ENCODE measurements around the gene NCAPD3. TPM values are rescaled to one million over a fixed set of nuclear protein-coding genes. Genes with fewer than 3 reads are reported as not detected.
A peak's percentile ranks its signal among the peaks of the same experiment; 100 is the strongest.

Gene NCAPD3
- total RNA-seq, 1 experiment from 2014 or later: 63.0 TPM

- no peaks in the 10 kb centered on the region for H3K9me3 Mint-ChIP-seq
- H3K27me3 Mint-ChIP-seq (ENCODE audit: low read depth): no peaks in the 10 kb centered on the region
- peaks cover 27% of the 10 kb centered on the region for H3K36me3 Mint-ChIP-seq
- no peak for ATAC-seq
- ChIA-PET POLR2A (no interaction called here), CTCF (interaction anchor here (2.0 to 6.2 kb wide), 2 partner anchors 11 to 12 kb away, joined by 5 to 57 read pairs; partner anchors contain the start of genes ACAD8, GLB1L3 and THYN1)
- H3K4me3 Mint-ChIP-seq: no peak overlapping the region
- no peak for DNase-seq (ENCODE audit: low spot score)
- no peak for TF ChIP-seq NR2C2 (CRISPR knock-in tag; IDR thresholded peaks at IDR 0.05)
- no peak for TF ChIP-seq CREM (CRISPR knock-in tag; IDR thresholded peaks at IDR 0.05)
- TF ChIP-seq SMAD4 (CRISPR knock-in tag; IDR thresholded peaks at IDR 0.05): no peak
- TF ChIP-seq SMAD3 (CRISPR knock-in tag; IDR thresholded peaks at IDR 0.05; ENCODE audit: borderline replicate concordance): no peak
- no peak for TF ChIP-seq OVOL2 (CRISPR knock-in tag; IDR thresholded peaks at IDR 0.05; ENCODE audit: borderline replicate concordance)
- H3K4me1 Mint-ChIP-seq: peaks cover 50% of the 10 kb centered on the region
- peak overlapping the region; percentile 74 for H3K27ac Mint-ChIP-seq
These were observed 41.4 kb upstream of the NCAPD3 start for GRCh38 chr11:134264966-134265764.

- TF ChIP-seq FOXK1 (CRISPR knock-in tag; IDR thresholded peaks at IDR 0.05): peak; percentile 94
- TF ChIP-seq FOXJ3 (CRISPR knock-in tag; IDR thresholded peaks at IDR 0.05; ENCODE audit: borderline replicate concordance): no peak
- TF ChIP-seq, protein P1, sequence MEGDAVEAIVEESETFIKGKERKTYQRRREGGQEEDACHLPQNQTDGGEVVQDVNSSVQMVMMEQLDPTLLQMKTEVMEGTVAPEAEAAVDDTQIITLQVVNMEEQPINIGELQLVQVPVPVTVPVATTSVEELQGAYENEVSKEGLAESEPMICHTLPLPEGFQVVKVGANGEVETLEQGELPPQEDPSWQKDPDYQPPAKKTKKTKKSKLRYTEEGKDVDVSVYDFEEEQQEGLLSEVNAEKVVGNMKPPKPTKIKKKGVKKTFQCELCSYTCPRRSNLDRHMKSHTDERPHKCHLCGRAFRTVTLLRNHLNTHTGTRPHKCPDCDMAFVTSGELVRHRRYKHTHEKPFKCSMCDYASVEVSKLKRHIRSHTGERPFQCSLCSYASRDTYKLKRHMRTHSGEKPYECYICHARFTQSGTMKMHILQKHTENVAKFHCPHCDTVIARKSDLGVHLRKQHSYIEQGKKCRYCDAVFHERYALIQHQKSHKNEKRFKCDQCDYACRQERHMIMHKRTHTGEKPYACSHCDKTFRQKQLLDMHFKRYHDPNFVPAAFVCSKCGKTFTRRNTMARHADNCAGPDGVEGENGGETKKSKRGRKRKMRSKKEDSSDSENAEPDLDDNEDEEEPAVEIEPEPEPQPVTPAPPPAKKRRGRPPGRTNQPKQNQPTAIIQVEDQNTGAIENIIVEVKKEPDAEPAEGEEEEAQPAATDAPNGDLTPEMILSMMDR (IDR thresholded peaks at IDR 0.05): peak; percentile 33; the same call in 1 of the 2 replicates
- no peak for TF ChIP-seq ZNF219 (CRISPR knock-in tag; IDR thresholded peaks at IDR 0.05; ENCODE audit: borderline replicate concordance)
- no peaks in the 10 kb centered on the region for H3K9me3 Mint-ChIP-seq
- H3K36me3 Mint-ChIP-seq: peaks cover 51% of the 10 kb centered on the region
- peaks cover 22% of the 10 kb centered on the region for H3K4me1 Mint-ChIP-seq
- H3K4me3 Mint-ChIP-seq: no peak overlapping the region
- ATAC-seq (peak; percentile 90), DNase-seq (ENCODE audit: low spot score) (peak; percentile 58)
- H3K27me3 Mint-ChIP-seq (ENCODE audit: low read depth): no peaks in the 10 kb centered on the region
- CTCF ChIA-PET: interaction anchor here (0.5 to 6.2 kb wide), 26 partner anchors 8 to 364 kb away, joined by 3 to 57 read pairs (median 4); partner anchors contain the start of genes ACAD8, GLB1L3, NCAPD3 and THYN1
- POLR2A ChIA-PET: interaction anchor here (1.0 kb wide), 1 partner anchor 14 kb away, joined by 7 read pairs; the partner anchor contains the start of gene GLB1L3
- no peak overlapping the region for H3K27ac Mint-ChIP-seq
These were observed 38.1 kb upstream of the NCAPD3 start for GRCh38 chr11:134261626-134262488.

GRCh38 chr11:134260983-134261382 lies 37.2 kb upstream of the NCAPD3 start:
- Mint-ChIP-seq H3K4me3 (no peak overlapping the region), H3K36me3 (peaks cover 55% of the 10 kb centered on the region), H3K9me3 (no peaks in the 10 kb centered on the region), H3K27ac (no peak overlapping the region), H3K27me3 (ENCODE audit: low read depth) (no peaks in the 10 kb centered on the region), H3K4me1 (peaks cover 13% of the 10 kb centered on the region)
- ChIA-PET POLR2A (no interaction called here), CTCF (interaction anchor here (1.0 to 6.2 kb wide), 7 partner anchors 9 to 54 kb away, joined by 3 to 57 read pairs (median 12); partner anchors contain the start of genes GLB1L3, NCAPD3 and VPS26B)
- no peak for DNase-seq (ENCODE audit: low spot score)
- no peak for ATAC-seq
- TF ChIP-seq, protein P2, sequence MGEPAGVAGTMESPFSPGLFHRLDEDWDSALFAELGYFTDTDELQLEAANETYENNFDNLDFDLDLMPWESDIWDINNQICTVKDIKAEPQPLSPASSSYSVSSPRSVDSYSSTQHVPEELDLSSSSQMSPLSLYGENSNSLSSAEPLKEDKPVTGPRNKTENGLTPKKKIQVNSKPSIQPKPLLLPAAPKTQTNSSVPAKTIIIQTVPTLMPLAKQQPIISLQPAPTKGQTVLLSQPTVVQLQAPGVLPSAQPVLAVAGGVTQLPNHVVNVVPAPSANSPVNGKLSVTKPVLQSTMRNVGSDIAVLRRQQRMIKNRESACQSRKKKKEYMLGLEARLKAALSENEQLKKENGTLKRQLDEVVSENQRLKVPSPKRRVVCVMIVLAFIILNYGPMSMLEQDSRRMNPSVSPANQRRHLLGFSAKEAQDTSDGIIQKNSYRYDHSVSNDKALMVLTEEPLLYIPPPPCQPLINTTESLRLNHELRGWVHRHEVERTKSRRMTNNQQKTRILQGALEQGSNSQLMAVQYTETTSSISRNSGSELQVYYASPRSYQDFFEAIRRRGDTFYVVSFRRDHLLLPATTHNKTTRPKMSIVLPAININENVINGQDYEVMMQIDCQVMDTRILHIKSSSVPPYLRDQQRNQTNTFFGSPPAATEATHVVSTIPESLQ (CRISPR knock-in tag; IDR thresholded peaks at IDR 0.05): no peak
- TF ChIP-seq SOX15 (CRISPR knock-in tag; IDR thresholded peaks at IDR 0.05) (no peak), FOXP1 (CRISPR knock-in tag; IDR thresholded peaks at IDR 0.05; ENCODE audit: borderline replicate concordance) (no peak), OVOL2 (CRISPR knock-in tag; IDR thresholded peaks at IDR 0.05; ENCODE audit: borderline replicate concordance) (no peak), JUN (CRISPR knock-in tag; IDR thresholded peaks at IDR 0.05) (no peak), ETV6 (CRISPR knock-in tag; IDR thresholded peaks at IDR 0.05) (no peak)
- TF ChIP-seq, protein P3, sequence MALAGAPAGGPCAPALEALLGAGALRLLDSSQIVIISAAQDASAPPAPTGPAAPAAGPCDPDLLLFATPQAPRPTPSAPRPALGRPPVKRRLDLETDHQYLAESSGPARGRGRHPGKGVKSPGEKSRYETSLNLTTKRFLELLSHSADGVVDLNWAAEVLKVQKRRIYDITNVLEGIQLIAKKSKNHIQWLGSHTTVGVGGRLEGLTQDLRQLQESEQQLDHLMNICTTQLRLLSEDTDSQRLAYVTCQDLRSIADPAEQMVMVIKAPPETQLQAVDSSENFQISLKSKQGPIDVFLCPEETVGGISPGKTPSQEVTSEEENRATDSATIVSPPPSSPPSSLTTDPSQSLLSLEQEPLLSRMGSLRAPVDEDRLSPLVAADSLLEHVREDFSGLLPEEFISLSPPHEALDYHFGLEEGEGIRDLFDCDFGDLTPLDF (CRISPR knock-in tag; IDR thresholded peaks at IDR 0.05): no peak
- TF ChIP-seq, protein P4, sequence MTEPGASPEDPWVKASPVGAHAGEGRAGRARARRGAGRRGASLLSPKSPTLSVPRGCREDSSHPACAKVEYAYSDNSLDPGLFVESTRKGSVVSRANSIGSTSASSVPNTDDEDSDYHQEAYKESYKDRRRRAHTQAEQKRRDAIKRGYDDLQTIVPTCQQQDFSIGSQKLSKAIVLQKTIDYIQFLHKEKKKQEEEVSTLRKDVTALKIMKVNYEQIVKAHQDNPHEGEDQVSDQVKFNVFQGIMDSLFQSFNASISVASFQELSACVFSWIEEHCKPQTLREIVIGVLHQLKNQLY (CRISPR knock-in tag; IDR thresholded peaks at IDR 0.05): no peak
- TF ChIP-seq, protein P1 (IDR thresholded peaks at IDR 0.05): no peak
- TF ChIP-seq, protein P5, sequence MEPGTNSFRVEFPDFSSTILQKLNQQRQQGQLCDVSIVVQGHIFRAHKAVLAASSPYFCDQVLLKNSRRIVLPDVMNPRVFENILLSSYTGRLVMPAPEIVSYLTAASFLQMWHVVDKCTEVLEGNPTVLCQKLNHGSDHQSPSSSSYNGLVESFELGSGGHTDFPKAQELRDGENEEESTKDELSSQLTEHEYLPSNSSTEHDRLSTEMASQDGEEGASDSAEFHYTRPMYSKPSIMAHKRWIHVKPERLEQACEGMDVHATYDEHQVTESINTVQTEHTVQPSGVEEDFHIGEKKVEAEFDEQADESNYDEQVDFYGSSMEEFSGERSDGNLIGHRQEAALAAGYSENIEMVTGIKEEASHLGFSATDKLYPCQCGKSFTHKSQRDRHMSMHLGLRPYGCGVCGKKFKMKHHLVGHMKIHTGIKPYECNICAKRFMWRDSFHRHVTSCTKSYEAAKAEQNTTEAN (CRISPR knock-in tag; IDR thresholded peaks at IDR 0.05): no peak
